Ovary (tissue), 9 donors: Measurements from ENCODE around the gene ATG4A. TPM values are rescaled to one million over a fixed set of nuclear protein-coding genes. Genes with fewer than 3 reads are reported as not detected.

ENCODE experiments used
- DNase-seq, 5 donors: peaks; one replicate each; pipeline ENCODE4 v3.0.0-alpha.2; 2019 to 2020
- H3K27ac ChIP-seq, 2 donors: fragments of 200-600 bp; one replicate each; pipeline versions ENCODE4 v1.5.1 to v1.8.0; 2019 to 2022
- H3K27me3 ChIP-seq: fragments of 200-600 bp; one replicate; pipeline ENCODE4 v1.8.0; 2022
- H3K36me3 ChIP-seq: fragments of 200-600 bp; sonication (generic); one replicate; pipeline ENCODE4 v1.5.1; 2019
- H3K4me1 ChIP-seq: one replicate; pipeline ENCODE4 v1.8.1; 2013; ENCODE audit warnings: mild to moderate bottlenecking, moderate library complexity; ENCODE audit not compliant: insufficient read depth
- H3K4me3 ChIP-seq: fragments of 200-600 bp; sonication (generic); one replicate; pipeline ENCODE4 v1.5.1; 2017
- H3K9me3 ChIP-seq, 2 donors: fragments of 200-600 bp in 1 of 2; sonication (generic) in 1 of 2; one replicate each; pipeline versions ENCODE4 v1.5.1 to v1.8.1; 2013 to 2019; ENCODE audit warnings: mild to moderate bottlenecking in 1 of 2, moderate library complexity in 1 of 2
- CTCF ChIP-seq, 3 donors: fragments of 450-650 bp in 2 of 3; fragments of 200-600 bp in 1 of 3; IDR thresholded peaks; one replicate each; pipeline versions ENCODE4 v1.5.1 to v1.8.0; 2016 to 2022; ENCODE audit warnings: antibody characterized with exemption in 3 of 3, mild to moderate bottlenecking in 1 of 3
- EP300 ChIP-seq: sonication (generic); formaldehyde crosslinking; IDR thresholded peaks from one replicate; pipeline ENCODE4 v1.6.1; 2017; ENCODE audit warnings: antibody characterized with exemption
- POLR2A ChIP-seq: fragments of 450-650 bp; IDR thresholded peaks from one replicate; pipeline ENCODE4 v1.6.1; 2017; ENCODE audit warnings: antibody characterized with exemption, mild to moderate bottlenecking, moderate library complexity
- WGBS, 3 donors: extraction: QIAGEN DNeasy Blood & Tissue Kit in 1 of 3; methylation state at CpG; one replicate each; pipeline versions ENCODE4 v1.1.5 to v1.1.7; 2013 to 2017; 5-methylcytosine and 5-hydroxymethylcytosine counted together
- intact Hi-C, 4 donors: fragments of 100-400 bp; cut with DNase I; formaldehyde crosslinking; loops; one replicate each; pipeline versions ENCODE4 v1.11.0 to v1.15.1; 2022 to 2023
- polyA plus RNA-seq, 2 donors: library from polyadenylated mRNA; stranded (reverse); fragments of 200-250 nt in 1 of 2; fragments of 350-450 nt in 1 of 2; fragmentation: Illumina TruSeq in 1 of 2; extraction: RNeasy Lipid Tissue Mini Kit (QIAGEN cat#74804) in 1 of 2; gene quantifications; one replicate each; pipeline ENCODE4 v1.2.3, GENCODE V29; 2013 to 2014
- total RNA-seq, 7 donors: library from RNA; depleted of rRNA in 2 of 7; stranded (reverse); fragments of >200 nt in 2 of 7; fragmentation: NEBNext Ultra II Directional in 3 of 7; extraction: Animal tissue kit (Norgen Biotek cat#: 25700) in 3 of 7; gene quantifications; one replicate each; pipeline versions ENCODE4 v1.1.0 to v1.2.4, GENCODE V29; 2016 to 2023
- donor health status: DM: no; HTN: no; CAD: no; lungs with moderate emphysema.
- donor health status: DM: no; HTN: no; CAD: no.
- donor health status: Bipolar disorder and iron deficiency.
- donor health status: DM: yes; HTN: yes; CAD: no.
- donor health status: DM: no; HTN: no; CAD: no.
- donor health status: DM: yes; HTN: yes; CAD: no.

ATG4A gene
- total and polyA plus RNA-seq, 9 donors, result 3.7 to 13.5 (median 5.2) TPM

GRCh38 chrX:108097380-108097779 is 5.8 kb downstream of the ATG4A start:
- H3K4me1 ChIP-seq, result no peaks in the 10 kb centered on the region
- no peaks in the 10 kb centered on the region for H3K9me3 ChIP-seq
- no peak overlapping the region for H3K4me3 ChIP-seq
- no peaks in the 10 kb centered on the region for H3K27me3 ChIP-seq
- 84 to 87% (median 86%) methylated on average over 2 of the region's 2 CpGs for WGBS, 3 donors
- H3K27ac ChIP-seq, result no peak overlapping the region
- intact Hi-C loops, result no loop called here
- no peak for DNase-seq
- no peaks in the 10 kb centered on the region for H3K36me3 ChIP-seq
- no peak for TF ChIP-seq CTCF (IDR thresholded peaks at IDR 0.05)
- no peak for TF ChIP-seq POLR2A
- no peak for TF ChIP-seq EP300

- no peaks in the 10 kb centered on the region for H3K27me3 ChIP-seq
- no peak overlapping the region for H3K27ac ChIP-seq
- H3K9me3 ChIP-seq, result no peaks in the 10 kb centered on the region
- no peak overlapping the region for H3K4me3 ChIP-seq
- no peaks in the 10 kb centered on the region for H3K4me1 ChIP-seq
- DNase-seq, result no peak
- TF ChIP-seq CTCF (IDR thresholded peaks at IDR 0.05) (no peak), POLR2A (no peak)
- no peaks in the 10 kb centered on the region for H3K36me3 ChIP-seq
- intact Hi-C loops, result no loop called here
Measured at GRCh38 chrX:108105473-108105872, 13.9 kb downstream of the ATG4A start.

- intact Hi-C loops, result no loop called here
- H3K4me3 ChIP-seq, result no peak overlapping the region
- DNase-seq, result no peak
- no peaks in the 10 kb centered on the region for H3K27me3 ChIP-seq
- no peaks in the 10 kb centered on the region for H3K4me1 ChIP-seq
- H3K27ac ChIP-seq, result no peak overlapping the region
- no peaks in the 10 kb centered on the region for H3K9me3 ChIP-seq
- no peaks in the 10 kb centered on the region for H3K36me3 ChIP-seq
- TF ChIP-seq CTCF (IDR thresholded peaks at IDR 0.05) (no peak), EP300 (no peak), POLR2A (no peak)
Measured at GRCh38 chrX:108114541-108114940, 23.0 kb downstream of the ATG4A start.

GRCh38 chrX:108117988-108118387 is 26.4 kb downstream of the ATG4A start:
- no peak for TF ChIP-seq EP300
- no peak for TF ChIP-seq POLR2A
- TF ChIP-seq CTCF (IDR thresholded peaks at IDR 0.05), result no peak
- Histone ChIP-seq H3K4me1 (no peaks in the 10 kb centered on the region), H3K27me3 (no peaks in the 10 kb centered on the region), H3K36me3 (no peaks in the 10 kb centered on the region), H3K27ac (no peak overlapping the region), H3K4me3 (no peak overlapping the region), H3K9me3 (no peaks in the 10 kb centered on the region)
- intact Hi-C loops, result no loop called here
- no peak for DNase-seq
- 54 to 56% (median 56%) methylated on average over 3 of the region's 3 CpGs for WGBS, 3 donors

GRCh38 chrX:108121291-108121690 is 29.7 kb downstream of the ATG4A start:
- H3K4me1 ChIP-seq, result no peaks in the 10 kb centered on the region
- H3K36me3 ChIP-seq, result no peaks in the 10 kb centered on the region
- H3K27ac ChIP-seq, result no peak overlapping the region
- H3K27me3 ChIP-seq, result no peaks in the 10 kb centered on the region
- WGBS, 3 donors, result 40 to 46% (median 46%) methylated on average over 3 of the region's 3 CpGs
- intact Hi-C loops, result no loop called here
- TF ChIP-seq EP300, result no peak
- no peak for DNase-seq
- no peaks in the 10 kb centered on the region for H3K9me3 ChIP-seq
- H3K4me3 ChIP-seq, result no peak overlapping the region
